ENCODE data around the gene A4GNT. TPM values are rescaled to one million over a fixed set of nuclear protein-coding genes. Genes with fewer than 3 reads are reported as not detected.

A4GNT gene
- total and polyA plus RNA-seq, 2 donors (not counting 1 experiment from before 2014, with no cell fraction given), result not detected

- Histone ChIP-seq H3K4me3 (replicated peaks in 1 of 4; ENCODE audit: control extremely low read depth in 1 of 4, insufficient read depth in 1 of 4, low read depth in 3 of 4, low read length in 4 of 4) (no peak overlapping the region), H3K4me1 (ENCODE audit: control insufficient read depth, extremely low read depth, insufficient read depth, low read length) (peaks cover 31% of the 10 kb centered on the region), H3K4me2 (ENCODE audit: extremely low read depth, insufficient read depth, low read length) (no peak overlapping the region), H3K27ac (ENCODE audit: insufficient read depth, low read length) (no peak overlapping the region), H3K9ac (ENCODE audit: insufficient read depth, low read length) (no peak overlapping the region), H3K27me3 (ENCODE audit: control insufficient read depth, insufficient read depth, low read length) (no peaks in the 10 kb centered on the region), H3K36me3 (ENCODE audit: control insufficient read depth, insufficient read depth, low read length) (peaks cover 4% of the 10 kb centered on the region), H3K9me3 (ENCODE audit: control insufficient read depth, insufficient read depth, low read depth, low read length) (no peaks in the 10 kb centered on the region), H2AFZ (ENCODE audit: low read length) (no peak overlapping the region), H4K20me1 (ENCODE audit: control insufficient read depth, extremely low read depth, insufficient read depth, low read length) (no peaks in the 10 kb centered on the region), H3K79me2 (ENCODE audit: control insufficient read depth, insufficient read depth, low read length) (no peaks in the 10 kb centered on the region)
- DNase-seq (ENCODE audit: low read depth in 2 of 2), result peak in 1 of 2 donors; percentile 71
- TF ChIP-seq EZH2 (IDR thresholded peaks at IDR 0.05; ENCODE audit: low read length, missing control alignments) (no peak), CTCF (conservative IDR thresholded peaks at IDR 0.05 in 1 of 2, IDR thresholded peaks at IDR 0.05 in 1 of 2; ENCODE audit: low read depth in 1 of 2, low read length in 2 of 2) (no peak)
These were observed 54.1 kb downstream of the A4GNT start for GRCh38 chr3:138078096-138078495.

Other genes with a start within 250 kb of the A4GNT start
- gene CLDN18, start 122.2 kb downstream of the A4GNT start, total RNA-seq, result not detected in 2 replicates
- gene CLDN18, start 122.2 kb downstream of the A4GNT start, polyA plus RNA-seq, result not detected in 2 replicates
- 16.9 and 22.6 TPM in 2 replicates for gene DZIP1L, start 16.8 kb downstream of the A4GNT start, total RNA-seq
- gene DZIP1L, start 16.8 kb downstream of the A4GNT start, polyA plus RNA-seq, result 5.2 and 8.9 TPM in 2 replicates
- 19.7 and 21.6 TPM in 2 replicates for gene DBR1, start 42.5 kb upstream of the A4GNT start, total RNA-seq
- gene DBR1, start 42.5 kb upstream of the A4GNT start, polyA plus RNA-seq, result 16.2 and 18.2 TPM in 2 replicates
- 45.9 and 49.6 TPM in 2 replicates for gene ARMC8, start 54.9 kb upstream of the A4GNT start, total RNA-seq
- gene ARMC8, start 54.9 kb upstream of the A4GNT start, polyA plus RNA-seq, result 43.6 and 44.7 TPM in 2 replicates
- gene NME9, start 197.5 kb upstream of the A4GNT start, total RNA-seq, result not detected in 2 replicates
- not detected in 2 replicates for gene NME9, start 197.5 kb upstream of the A4GNT start, polyA plus RNA-seq
- 48.0 and 73.0 TPM in 2 replicates for gene MRAS, start 216.2 kb upstream of the A4GNT start, total RNA-seq
- gene MRAS, start 216.2 kb upstream of the A4GNT start, polyA plus RNA-seq, result 35.3 and 43.2 TPM in 2 replicates